Upper lobe of right lung (tissue), 1 donor: Measurements from ENCODE around the gene GATAD2A. TPM values are rescaled to one million over a fixed set of nuclear protein-coding genes. Genes with fewer than 3 reads are reported as not detected.
"Not testable (repeated sequence)": the region's sequence is repeated elsewhere in the genome, so short reads cannot be mapped to it uniquely, and the experiment has no call there.

Source experiments
- ATAC-seq: fragments of 200-7000 bp; cut with Tn5 transposase; one replicate; pipeline ENCODE4 v1.9.1; 2020; ENCODE audit warnings: mild to moderate bottlenecking, moderate library complexity
- DNase-seq: peaks from one replicate; pipeline ENCODE4 v3.0.0-alpha.2; 2020
- H3K27ac ChIP-seq: fragments of 200-600 bp; one replicate; pipeline ENCODE4 v1.8.0; 2022
- H3K27me3 ChIP-seq: fragments of 200-600 bp; one replicate; pipeline ENCODE4 v1.8.0; 2022; ENCODE audit warnings: mild to moderate bottlenecking
- H3K36me3 ChIP-seq: fragments of 200-600 bp; one replicate; pipeline ENCODE4 v1.8.0; 2022
- H3K4me1 ChIP-seq: fragments of 200-600 bp; one replicate; pipeline ENCODE4 v1.8.0; 2022
- H3K4me3 ChIP-seq: fragments of 200-600 bp; one replicate; pipeline ENCODE4 v1.8.0; 2022; ENCODE audit warnings: mild to moderate bottlenecking
- H3K9me3 ChIP-seq: fragments of 200-600 bp; one replicate; pipeline ENCODE4 v1.8.0; 2022
- intact Hi-C: fragments of 100-400 bp; cut with DNase I; formaldehyde crosslinking; loops from one replicate; pipeline ENCODE4 v1.11.0; 2022
- total RNA-seq: library from RNA; stranded (reverse); fragmentation: NEBNext Ultra II Directional; extraction: Animal tissue kit (Norgen Biotek cat#: 25700); gene quantifications from one replicate; pipeline ENCODE4 v1.2.1, GENCODE V29; 2021
- TF ChIP-seq, protein P1 (sequence below): fragments of 200-600 bp; IDR thresholded peaks from one replicate; pipeline ENCODE4 v1.8.0; 2022; ENCODE audit warnings: antibody characterized with exemption
- donor health status: DM: no; HTN: yes; CAD: no; lungs with severe emphysema.

The GATAD2A gene
- total RNA-seq, 1 donor from 2014 or later = 85.8 TPM

DNA sequence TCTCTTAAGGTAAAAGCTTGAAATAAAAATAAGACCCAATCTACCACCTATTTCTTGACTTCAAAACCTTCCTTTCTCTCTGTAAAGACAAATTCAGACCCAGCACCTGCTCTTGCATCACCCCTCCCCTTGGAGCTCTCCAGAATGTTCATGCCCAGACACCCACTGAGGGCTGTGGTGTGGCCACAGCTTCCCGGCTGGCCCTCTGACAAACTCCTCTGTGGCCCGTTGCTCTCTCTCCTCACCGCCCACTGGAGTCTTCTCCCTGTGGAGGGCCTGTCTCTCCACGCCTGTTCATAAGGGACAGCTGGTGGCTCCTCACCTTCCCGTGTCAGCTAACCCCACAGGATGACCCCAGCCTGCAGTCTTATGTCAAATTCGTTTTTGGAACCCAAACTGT, 60.7 kb downstream of the GATAD2A start:
- Histone ChIP-seq H3K27ac (no peak overlapping the region), H3K27me3 (no peaks in the 10 kb centered on the region), H3K4me1 (peaks cover 39% of the 10 kb centered on the region), H3K36me3 (peaks cover 29% of the 10 kb centered on the region), H3K9me3 (peaks cover 10% of the 10 kb centered on the region), H3K4me3 (no peak overlapping the region)
- peak; percentile 28 for ATAC-seq
- TF ChIP-seq, protein P1, sequence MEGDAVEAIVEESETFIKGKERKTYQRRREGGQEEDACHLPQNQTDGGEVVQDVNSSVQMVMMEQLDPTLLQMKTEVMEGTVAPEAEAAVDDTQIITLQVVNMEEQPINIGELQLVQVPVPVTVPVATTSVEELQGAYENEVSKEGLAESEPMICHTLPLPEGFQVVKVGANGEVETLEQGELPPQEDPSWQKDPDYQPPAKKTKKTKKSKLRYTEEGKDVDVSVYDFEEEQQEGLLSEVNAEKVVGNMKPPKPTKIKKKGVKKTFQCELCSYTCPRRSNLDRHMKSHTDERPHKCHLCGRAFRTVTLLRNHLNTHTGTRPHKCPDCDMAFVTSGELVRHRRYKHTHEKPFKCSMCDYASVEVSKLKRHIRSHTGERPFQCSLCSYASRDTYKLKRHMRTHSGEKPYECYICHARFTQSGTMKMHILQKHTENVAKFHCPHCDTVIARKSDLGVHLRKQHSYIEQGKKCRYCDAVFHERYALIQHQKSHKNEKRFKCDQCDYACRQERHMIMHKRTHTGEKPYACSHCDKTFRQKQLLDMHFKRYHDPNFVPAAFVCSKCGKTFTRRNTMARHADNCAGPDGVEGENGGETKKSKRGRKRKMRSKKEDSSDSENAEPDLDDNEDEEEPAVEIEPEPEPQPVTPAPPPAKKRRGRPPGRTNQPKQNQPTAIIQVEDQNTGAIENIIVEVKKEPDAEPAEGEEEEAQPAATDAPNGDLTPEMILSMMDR = no peak
- no peak for DNase-seq
- intact Hi-C loops = no loop called here

- peaks cover 16% of the 10 kb centered on the region for H3K4me1 ChIP-seq
- TF ChIP-seq, protein P1 = no peak
- H3K9me3 ChIP-seq = peaks cover 10% of the 10 kb centered on the region
- no peaks in the 10 kb centered on the region for H3K27me3 ChIP-seq
- H3K27ac ChIP-seq = no peak overlapping the region
- intact Hi-C loops = no loop called here
- DNase-seq (no peak), ATAC-seq (no peak)
- H3K36me3 ChIP-seq = peaks cover 33% of the 10 kb centered on the region
- no peak overlapping the region for H3K4me3 ChIP-seq
Observed at GRCh38 chr19:19468424-19469050, 63.1 kb downstream of the GATAD2A start.

DNA sequence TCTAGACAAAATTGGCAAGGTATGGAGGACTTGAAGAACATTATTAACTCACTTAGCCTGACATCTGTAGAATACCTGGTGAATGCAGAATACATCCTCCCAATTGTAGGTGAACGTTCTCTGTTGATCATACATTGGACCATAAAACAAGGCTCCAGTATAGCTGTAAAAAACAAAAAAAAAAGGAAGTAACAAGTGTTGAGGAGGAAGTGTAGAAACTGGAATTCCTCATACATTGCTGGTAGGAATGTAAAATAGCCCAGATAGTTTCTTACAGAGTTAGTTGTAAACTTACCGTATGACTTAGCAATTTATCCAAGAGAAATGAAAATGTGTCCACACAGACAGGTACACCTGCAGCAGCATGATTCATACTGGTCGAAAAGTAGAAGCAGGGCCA, 65.1 kb downstream of the GATAD2A start:
- intact Hi-C loops = no loop called here
- DNase-seq = no peak

DNA sequence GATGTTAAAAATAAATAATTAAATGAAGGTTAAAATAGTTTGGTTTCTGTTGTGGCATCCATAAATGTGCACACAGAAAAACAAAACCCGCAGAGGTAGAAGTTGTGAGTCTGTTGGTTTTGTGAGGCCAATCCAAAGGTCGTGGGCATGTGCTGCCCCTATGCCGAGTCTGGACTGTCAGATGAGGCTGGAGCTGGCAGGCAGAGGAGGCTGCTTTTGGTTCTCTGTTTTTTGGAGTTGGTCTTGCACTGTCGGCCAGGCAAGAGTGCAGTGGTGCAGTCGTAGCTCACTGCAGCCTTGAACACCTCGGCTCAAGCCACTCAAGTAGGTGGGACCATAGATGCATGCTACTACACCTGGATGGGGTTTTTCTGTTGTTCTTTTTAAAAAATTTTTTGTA, 66.2 kb downstream of the GATAD2A start:
- H3K4me1 ChIP-seq = peaks cover 21% of the 10 kb centered on the region
- no peak overlapping the region for H3K4me3 ChIP-seq
- TF ChIP-seq, protein P1 = no peak
- H3K36me3 ChIP-seq = peaks cover 15% of the 10 kb centered on the region
- ATAC-seq = no peak
- no peak for DNase-seq
- peak overlapping the region; percentile 30 for H3K27ac ChIP-seq
- intact Hi-C loops = no loop called here
- H3K27me3 ChIP-seq = no peaks in the 10 kb centered on the region
- H3K9me3 ChIP-seq = peaks cover 10% of the 10 kb centered on the region

More for the DNA sequence above, 65.1 kb downstream of the GATAD2A start:
- TF ChIP-seq, protein P1 = no peak
- peaks cover 10% of the 10 kb centered on the region for H3K9me3 ChIP-seq
- H3K4me1 ChIP-seq = peaks cover 15% of the 10 kb centered on the region
- no peaks in the 10 kb centered on the region for H3K27me3 ChIP-seq
- peak; percentile 13 for ATAC-seq
- H3K27ac ChIP-seq = no peak overlapping the region
- H3K36me3 ChIP-seq = peaks cover 26% of the 10 kb centered on the region
- H3K4me3 ChIP-seq = no peak overlapping the region

- H3K27me3 ChIP-seq, DNase-seq, H3K4me3 ChIP-seq, intact Hi-C loops, ATAC-seq: not testable (repeated sequence)
- H3K9me3 ChIP-seq = peaks cover 10% of the 10 kb centered on the region
- peaks cover 11% of the 10 kb centered on the region for H3K36me3 ChIP-seq
- peaks cover 21% of the 10 kb centered on the region for H3K4me1 ChIP-seq
- peak overlapping the region; percentile 30 for H3K27ac ChIP-seq
Observed at GRCh38 chr19:19472106-19472505, 66.6 kb downstream of the GATAD2A start.

DNA sequence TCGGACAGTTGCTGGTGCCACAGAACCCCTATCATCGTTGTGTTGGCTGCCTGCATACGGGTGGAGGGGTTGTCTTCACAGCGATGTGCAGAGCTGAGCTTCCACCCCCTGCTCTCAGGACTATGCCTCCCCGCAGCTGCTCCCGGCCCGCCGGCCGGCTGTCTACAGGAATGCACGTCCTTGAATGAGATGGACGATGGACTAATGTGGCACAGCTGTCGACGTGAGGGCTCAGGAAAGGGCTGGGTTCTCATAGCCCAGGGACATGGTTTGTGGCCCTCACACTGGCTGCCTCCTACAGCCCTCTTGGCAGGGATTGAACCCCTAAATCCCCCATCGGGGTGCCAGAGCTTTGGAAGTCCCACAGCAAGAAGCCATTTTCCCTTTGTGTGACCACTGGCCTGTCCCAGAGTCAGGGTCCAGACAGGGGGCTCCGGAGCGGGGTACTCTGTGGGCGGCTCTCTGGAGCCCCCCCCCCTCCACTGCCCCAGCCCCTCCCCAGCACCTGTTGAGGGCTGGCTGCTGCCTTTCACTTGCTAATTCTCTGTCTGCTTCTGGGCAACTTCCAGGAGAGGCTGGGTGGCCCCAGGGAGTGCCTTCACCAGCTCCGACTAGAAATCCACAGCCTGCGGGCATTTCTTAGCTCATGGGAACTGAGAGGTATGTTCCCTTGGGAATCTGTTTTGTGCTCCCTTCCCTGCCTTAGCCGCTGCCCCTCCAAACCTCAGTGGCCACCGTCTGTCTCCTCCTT, 69.7 kb downstream of the GATAD2A start:
- TF ChIP-seq, protein P1 = no peak
- Histone ChIP-seq H3K9me3 (no peaks in the 10 kb centered on the region), H3K27me3 (no peaks in the 10 kb centered on the region), H3K36me3 (peaks cover 10% of the 10 kb centered on the region), H3K27ac (peak overlapping the region; percentile 17), H3K4me3 (no peak overlapping the region), H3K4me1 (peaks cover 26% of the 10 kb centered on the region)
- DNase-seq (no peak), ATAC-seq (no peak)
- intact Hi-C loops = no loop called here
